H1 (cell line): ENCODE results near the gene STRA8. TPM values are rescaled to one million over a fixed set of nuclear protein-coding genes. Genes with fewer than 3 reads are reported as not detected.

ENCODE experiments used
- CTCF ChIA-PET: fragments of 300-600 bp; sonication (Branson Sonifier 250); formaldehyde crosslinking; loops from one replicate; lab custom pipeline; 2021; ENCODE audit not compliant: partially characterized antibody; lab: Charles Lee
- POLR2A ChIA-PET: fragments of 300-600 bp; sonication (Branson Sonifier 250); formaldehyde crosslinking; loops from one replicate; lab custom pipeline; 2021; ENCODE audit warnings: inconsistent platforms; ENCODE audit not compliant: partially characterized antibody; lab: Charles Lee
- DNase-seq, 2 experiments: peaks; one replicate each; pipeline versions ENCODE4 v3.0.0 to v3.0.0-alpha.2; 2010 to 2022; ENCODE audit warnings: low spot score in 2 of 2, low read depth in 1 of 2, mixed read lengths in 1 of 2
- FAIRE-seq: peaks from 2 replicates; lab custom pipeline; 2011; peaks lifted over from hg19 to GRCh38; lab: Jason Lieb, UNC
- H2AFZ ChIP-seq: 2 replicates; pipeline ENCODE4 v1.8.1; 2012; ENCODE audit warnings: low read length, inconsistent platforms
- H2AK5ac ChIP-seq: 2 replicates; pipeline ENCODE4 v1.6.1; 2013; ENCODE audit warnings: low read depth, low read length
- H2BK120ac ChIP-seq: replicated peaks from 2 replicates; pipeline ENCODE3; 2013; ENCODE audit warnings: low read depth, low read length, inconsistent platforms
- H2BK12ac ChIP-seq: 2 replicates; pipeline ENCODE4 v1.6.1; 2013; ENCODE audit warnings: low read depth, low read length
- H2BK15ac ChIP-seq: 2 replicates; pipeline ENCODE4 v1.6.1; 2013; ENCODE audit warnings: low read length
- H2BK20ac ChIP-seq: 2 replicates; pipeline ENCODE4 v1.6.1; 2013; ENCODE audit warnings: low read length
- H2BK5ac ChIP-seq: 2 replicates; pipeline ENCODE4 v1.6.1; 2013; ENCODE audit warnings: low read depth, low read length
- H3K14ac ChIP-seq: 2 replicates; pipeline ENCODE4 v1.6.1; 2013; ENCODE audit warnings: inconsistent platforms; ENCODE audit not compliant: insufficient read length
- H3K18ac ChIP-seq: 2 replicates; pipeline ENCODE4 v1.6.1; 2013; ENCODE audit warnings: low read length; ENCODE audit errors: extremely low read depth
- H3K23ac ChIP-seq: 2 replicates; pipeline ENCODE4 v1.6.1; 2013; ENCODE audit warnings: inconsistent platforms; ENCODE audit not compliant: insufficient read length
- H3K23me2 ChIP-seq: 2 replicates; pipeline ENCODE4 v1.6.1; 2013; ENCODE audit warnings: low read depth, low read length
- H3K27ac ChIP-seq: 2 replicates; pipeline ENCODE4 v1.6.1; 2011; ENCODE audit warnings: low read depth, low read length, inconsistent platforms
- H3K27me3 ChIP-seq, 4 experiments: replicated peaks in 1 of 4; 1 replicate in 1 of 4; 2 replicates in 3 of 4; pipeline versions ENCODE4 v1.6.1 to v1.8.1; 2011 to 2013; ENCODE audit warnings: low read length in 3 of 4, mild to moderate bottlenecking in 3 of 4, inconsistent platforms in 2 of 4, mixed read lengths in 2 of 4, moderate library complexity in 1 of 4; ENCODE audit not compliant: control insufficient read depth in 3 of 4, insufficient read depth in 3 of 4; ENCODE audit errors: extremely low read depth in 1 of 4
- H3K36me3 ChIP-seq, 4 experiments: 2 replicates each; pipeline versions ENCODE4 v1.6.1 to v1.8.1; 2011 to 2013; ENCODE audit warnings: mild to moderate bottlenecking in 4 of 4, low read length in 3 of 4, moderate library complexity in 2 of 4, control low read depth in 1 of 4, inconsistent platforms in 1 of 4; ENCODE audit not compliant: insufficient read depth in 4 of 4, control insufficient read depth in 2 of 4
- H3K4ac ChIP-seq: replicated peaks from 2 replicates; pipeline ENCODE3; 2013; ENCODE audit warnings: low read length, low read depth, mixed read lengths, inconsistent platforms; ENCODE audit not compliant: insufficient read length
- H3K4me1 ChIP-seq, 4 experiments: replicated peaks in 1 of 4; 1 replicate in 1 of 4; 2 replicates in 3 of 4; pipeline versions ENCODE4 v1.6.1 to v1.8.1; 2011 to 2013; ENCODE audit warnings: low read length in 3 of 4, inconsistent platforms in 2 of 4, mixed read lengths in 1 of 4; ENCODE audit not compliant: insufficient read depth in 4 of 4, control insufficient read depth in 3 of 4
- H3K4me2 ChIP-seq, 2 experiments: 2 replicates each; pipeline versions ENCODE4 v1.6.1 to v1.8.1; 2011 to 2013; ENCODE audit warnings: low read depth in 2 of 2, low read length in 2 of 2, control low read depth in 1 of 2, inconsistent platforms in 1 of 2, mild to moderate bottlenecking in 1 of 2; ENCODE audit not compliant: insufficient read depth in 1 of 2
- H3K4me3 ChIP-seq, 4 experiments: fragments of 200-600, 300-600 bp in 1 of 4; sonication (generic), shearing (Covaris generic), sonication (Bioruptor Twin) in 1 of 4; 2 replicates each; pipeline versions ENCODE4 v1.5.1 to v1.8.1; 2011 to 2016; ENCODE audit warnings: low read length in 4 of 4, low read depth in 3 of 4, control low read depth in 2 of 4, inconsistent platforms in 2 of 4, mild to moderate bottlenecking in 2 of 4, mixed read lengths in 1 of 4, moderate library complexity in 1 of 4; ENCODE audit not compliant: insufficient read depth in 2 of 4; ENCODE audit errors: extremely low read depth in 1 of 4
- H3K56ac ChIP-seq: replicated peaks from 2 replicates; pipeline ENCODE3; 2013; ENCODE audit warnings: low read depth, mild to moderate bottlenecking, mixed read lengths, low read length, inconsistent platforms; ENCODE audit not compliant: insufficient read length
- H3K79me1 ChIP-seq: 2 replicates; pipeline ENCODE4 v1.6.1; 2013; ENCODE audit warnings: low read depth, low read length, control low read depth
- H3K79me2 ChIP-seq, 2 experiments: 2 replicates each; pipeline versions ENCODE4 v1.6.1 to v1.8.1; 2012 to 2013; ENCODE audit warnings: low read length in 2 of 2, mild to moderate bottlenecking in 2 of 2, inconsistent platforms in 1 of 2; ENCODE audit not compliant: insufficient read depth in 2 of 2, control insufficient read depth in 1 of 2
- H3K9ac ChIP-seq, 4 experiments: replicated peaks in 1 of 4; 1 replicate in 1 of 4; 2 replicates in 3 of 4; pipeline versions ENCODE4 v1.6.1 to v1.8.1; 2011 to 2013; ENCODE audit warnings: low read depth in 3 of 4, low read length in 3 of 4, control low read depth in 2 of 4, mild to moderate bottlenecking in 2 of 4, moderate library complexity in 2 of 4, inconsistent platforms in 1 of 4; ENCODE audit errors: extremely low read depth in 1 of 4
- H3K9me3 ChIP-seq, 2 experiments: 2 replicates each; pipeline versions ENCODE4 v1.6.1 to v1.8.1; 2012 to 2013; ENCODE audit warnings: mild to moderate bottlenecking in 2 of 2, moderate library complexity in 2 of 2, control low read depth in 1 of 2, inconsistent platforms in 1 of 2, low read depth in 1 of 2, low read length in 1 of 2, mixed read lengths in 1 of 2; ENCODE audit not compliant: insufficient read depth in 2 of 2
- H4K20me1 ChIP-seq, 2 experiments: replicated peaks in 1 of 2; 2 replicates each; pipeline versions ENCODE3 to v1.8.1; 2011 to 2013; ENCODE audit warnings: inconsistent platforms in 2 of 2, low read length in 2 of 2, mild to moderate bottlenecking in 1 of 2; ENCODE audit not compliant: insufficient read depth in 2 of 2, control insufficient read depth in 1 of 2
- H4K5ac ChIP-seq: 2 replicates; pipeline ENCODE4 v1.6.1; 2013; ENCODE audit warnings: low read length, low read depth, mixed read lengths, inconsistent platforms; ENCODE audit not compliant: insufficient read length
- H4K8ac ChIP-seq: 2 replicates; pipeline ENCODE4 v1.8.0; 2013; ENCODE audit warnings: mild to moderate bottlenecking, moderate library complexity, low read length, inconsistent platforms; ENCODE audit not compliant: insufficient read depth; ENCODE audit errors: extremely low read depth
- H4K91ac ChIP-seq: replicated peaks from 2 replicates; pipeline ENCODE3; 2013; ENCODE audit warnings: low read length, mixed read lengths, inconsistent platforms; ENCODE audit not compliant: insufficient read length
- ATF2 ChIP-seq: IDR thresholded peaks from 2 replicates; pipeline ENCODE4 v1.6.1; 2012; ENCODE audit warnings: low read length, inconsistent platforms
- CREB1 ChIP-seq: IDR thresholded peaks from 2 replicates; pipeline ENCODE4 v1.6.1; 2012; ENCODE audit warnings: inconsistent platforms
- POLR2A ChIP-seq, 2 experiments: IDR thresholded peaks; 1 replicate in 1 of 2; 2 replicates in 1 of 2; pipeline ENCODE4 v1.6.1; 2011; ENCODE audit warnings: low read depth in 2 of 2, low read length in 2 of 2, mild to moderate bottlenecking in 2 of 2; ENCODE audit errors: control extremely low read depth in 1 of 2
- SIN3A ChIP-seq, 2 experiments: IDR thresholded peaks in 1 of 2; conservative IDR thresholded peaks in 1 of 2; 2 replicates each; pipeline ENCODE4 v1.6.1; 2011 to 2012; ENCODE audit warnings: low read length in 2 of 2, improper control_type of control experiment in 1 of 2, low read depth in 1 of 2, mild to moderate bottlenecking in 1 of 2
- WGBS, 2 experiments: shearing (Covaris generic) in 1 of 2; methylation state at CpG; one replicate each; pipeline versions ENCODE4 v1.1.6 to v1.1.7; 2013 to 2015; ENCODE audit warnings: low lambda C conversion rate in 2 of 2, mixed read lengths in 2 of 2, inconsistent platforms in 1 of 2, low coverage in 1 of 2, missing lambda C conversion rate in 1 of 2; ENCODE audit not compliant: insufficient replicate concordance in 2 of 2, insufficient coverage in 1 of 2, insufficient read length in 1 of 2; ENCODE audit errors: extremely low coverage in 1 of 2, missing lambda C conversion rate in 1 of 2; 5-methylcytosine and 5-hydroxymethylcytosine counted together
- polyA plus RNA-seq, 7 experiments: library from polyadenylated mRNA; depleted of rRNA in 3 of 7; stranded (reverse) in 5 of 7; unstranded in 2 of 7; fragments of >200 nt in 5 of 7; fragments of 200-250 nt in 2 of 7; gene quantifications; 1 replicate in 5 of 7; 2 replicates in 1 of 7; 4 replicates in 1 of 7; pipeline versions ENCODE4 v1.2.1 to v1.2.3, GENCODE V29; 2011 to 2013; ENCODE audit warnings: missing spikeins in 2 of 7, mixed read lengths in 2 of 7
- total RNA-seq: library from RNA; stranded (reverse); fragmentation: NEBNext Ultra II Directional; extraction: Animal tissue kit (Norgen Biotek cat#: 25700); gene quantifications from 2 replicates; pipeline ENCODE4 v1.2.1, GENCODE V29; 2021
- TF ChIP-seq, protein P1 (sequence below), 3 experiments: IDR thresholded peaks; 1 replicate in 2 of 3; 2 replicates in 1 of 3; pipeline versions ENCODE4 v1.5.1 to v1.6.1; 2011; ENCODE audit warnings: low read length in 3 of 3, mild to moderate bottlenecking in 3 of 3, inconsistent platforms in 2 of 3, low read depth in 1 of 3, moderate library complexity in 1 of 3; ENCODE audit not compliant: insufficient read depth in 1 of 3; ENCODE audit errors: control extremely low read depth in 1 of 3

STRA8 gene
- total and polyA plus RNA-seq, 2 of the 8 experiments (the other 6 are each of a cell fraction or from before 2014, with no cell fraction given), result not detected

DNA sequence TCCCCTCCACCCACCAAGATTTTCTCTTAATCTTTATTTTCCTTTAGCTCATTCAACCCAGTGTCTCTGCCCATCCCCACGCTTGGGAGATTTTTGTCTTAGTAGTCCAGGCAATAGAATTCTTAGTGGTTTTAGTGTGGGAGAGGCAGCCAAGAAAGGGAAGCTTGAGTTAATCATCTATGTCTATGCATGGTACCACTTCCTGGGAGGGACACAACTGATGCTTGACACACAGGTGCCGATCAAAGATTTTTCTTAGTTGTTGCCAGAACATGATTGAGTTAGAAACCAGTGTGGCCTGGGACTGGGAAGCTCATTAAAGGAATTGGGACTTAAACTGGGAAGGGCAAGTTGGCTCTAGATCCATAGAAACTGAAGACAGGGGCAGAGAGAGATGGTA lies 3.1 kb downstream of the STRA8 start:
- Histone ChIP-seq H3K27me3 (no peaks in the 10 kb centered on the region), H3K18ac (no peak overlapping the region), H3K4me1 (peaks cover 0 to 9% (median 1%) of the 10 kb centered on the region in 4 experiments; a peak in 5 of 7 replicates), H4K8ac (no peak overlapping the region), H3K4me2 (no peak overlapping the region), H2BK20ac (no peak overlapping the region), H4K5ac (no peak overlapping the region), H4K91ac (no peak overlapping the region), H3K4me3 (no peak overlapping the region), H3K9me3 (no peaks in the 10 kb centered on the region), H3K79me1 (no peaks in the 10 kb centered on the region), H3K23me2 (no peaks in the 10 kb centered on the region), H3K23ac (no peak overlapping the region), H3K79me2 (no peaks in the 10 kb centered on the region), H2BK15ac (no peak overlapping the region), H2AFZ (no peak overlapping the region), H3K36me3 (no peaks in the 10 kb centered on the region), H4K20me1 (no peaks in the 10 kb centered on the region), H2BK120ac (no peak overlapping the region), H2BK12ac (no peak overlapping the region), H2AK5ac (no peak overlapping the region), H3K4ac (no peak overlapping the region), H3K27ac (no peak overlapping the region), H3K14ac (no peak overlapping the region), H3K56ac (no peak overlapping the region), H2BK5ac (no peak overlapping the region), H3K9ac (no peak overlapping the region)
- DNase-seq, result no peak
- no peak for FAIRE-seq
- WGBS, 2 experiments, result 88% methylated on average over 2 of the region's 2 CpGs; no CpG with 5 or more reads in 1 of the 2 experiments
- TF ChIP-seq CREB1 (no peak), ATF2 (no peak), SIN3A (conservative IDR thresholded peaks at IDR 0.05 in 1 of 2, IDR thresholded peaks at IDR 0.05 in 1 of 2; ENCODE audit: low read depth in 1 of 2, low read length in 2 of 2) (no peak), POLR2A (IDR thresholded peaks at IDR 0.05; ENCODE audit: control extremely low read depth in 1 of 2, low read depth in 2 of 2, low read length in 2 of 2) (no peak)
- TF ChIP-seq, protein P1, sequence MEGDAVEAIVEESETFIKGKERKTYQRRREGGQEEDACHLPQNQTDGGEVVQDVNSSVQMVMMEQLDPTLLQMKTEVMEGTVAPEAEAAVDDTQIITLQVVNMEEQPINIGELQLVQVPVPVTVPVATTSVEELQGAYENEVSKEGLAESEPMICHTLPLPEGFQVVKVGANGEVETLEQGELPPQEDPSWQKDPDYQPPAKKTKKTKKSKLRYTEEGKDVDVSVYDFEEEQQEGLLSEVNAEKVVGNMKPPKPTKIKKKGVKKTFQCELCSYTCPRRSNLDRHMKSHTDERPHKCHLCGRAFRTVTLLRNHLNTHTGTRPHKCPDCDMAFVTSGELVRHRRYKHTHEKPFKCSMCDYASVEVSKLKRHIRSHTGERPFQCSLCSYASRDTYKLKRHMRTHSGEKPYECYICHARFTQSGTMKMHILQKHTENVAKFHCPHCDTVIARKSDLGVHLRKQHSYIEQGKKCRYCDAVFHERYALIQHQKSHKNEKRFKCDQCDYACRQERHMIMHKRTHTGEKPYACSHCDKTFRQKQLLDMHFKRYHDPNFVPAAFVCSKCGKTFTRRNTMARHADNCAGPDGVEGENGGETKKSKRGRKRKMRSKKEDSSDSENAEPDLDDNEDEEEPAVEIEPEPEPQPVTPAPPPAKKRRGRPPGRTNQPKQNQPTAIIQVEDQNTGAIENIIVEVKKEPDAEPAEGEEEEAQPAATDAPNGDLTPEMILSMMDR (IDR thresholded peaks at IDR 0.05; ENCODE audit: control extremely low read depth in 1 of 3, insufficient read depth in 1 of 3, low read depth in 1 of 3, low read length in 3 of 3), result no peak
- CTCF ChIA-PET, result interaction anchor here (0.7 to 2.2 kb wide), 7 partner anchors 8 to 301 kb away, joined by 3 to 10 read pairs (median 5); no protein-coding TSS in a partner anchor
- POLR2A ChIA-PET, result no interaction called here
